Smooth muscle cell (in vitro differentiated cells): ENCODE results near the gene KRTAP4-6. TPM values are rescaled to one million over a fixed set of nuclear protein-coding genes. Genes with fewer than 3 reads are reported as not detected.

Experiments
- DNase-seq: peaks from one replicate; lab custom pipeline; 2025; ENCODE audit not compliant: unreplicated experiment; lab: John Stamatoyannopoulos, UW
- H2AFZ ChIP-seq: fragments of 200-600 bp; sonication (generic); 2 replicates; pipeline ENCODE4 v1.6.0; 2016; ENCODE audit warnings: antibody characterized with exemption, low read depth, mild to moderate bottlenecking
- H3F3A ChIP-seq: fragments of 200-600 bp; sonication (generic); 2 replicates; pipeline ENCODE4 v1.6.0; 2017; ENCODE audit warnings: antibody characterized with exemption, low read depth
- H3K27ac ChIP-seq: fragments of 200-600 bp; sonication (generic); 2 replicates; pipeline ENCODE4 v1.5.1; 2016; ENCODE audit warnings: low read depth, mild to moderate bottlenecking
- H3K27me3 ChIP-seq: fragments of 200-600 bp; sonication (generic); 2 replicates; pipeline ENCODE4 v1.6.1; 2016; ENCODE audit warnings: low read depth, mild to moderate bottlenecking
- H3K36me3 ChIP-seq: fragments of 200-600 bp; sonication (generic); 2 replicates; pipeline ENCODE4 v1.5.1; 2016; ENCODE audit warnings: low read depth
- H3K4me1 ChIP-seq: fragments of 200-600 bp; sonication (generic); 2 replicates; pipeline ENCODE4 v1.5.1; 2016; ENCODE audit warnings: low read depth
- H3K4me2 ChIP-seq: fragments of 200-600 bp; sonication (generic); 2 replicates; pipeline ENCODE4 v1.6.0; 2016; ENCODE audit warnings: mild to moderate bottlenecking
- H3K4me3 ChIP-seq: fragments of 200-600 bp; sonication (generic); 2 replicates; pipeline ENCODE4 v1.5.1; 2016; ENCODE audit warnings: mild to moderate bottlenecking
- H3K79me2 ChIP-seq: fragments of 200-600 bp; sonication (generic); 2 replicates; pipeline ENCODE4 v1.6.0; 2016; ENCODE audit warnings: low read depth, mild to moderate bottlenecking
- H3K9ac ChIP-seq: fragments of 200-600 bp; sonication (generic); 2 replicates; pipeline ENCODE4 v1.6.0; 2016; ENCODE audit warnings: low read depth
- H3K9me3 ChIP-seq: fragments of 200-600 bp; sonication (generic); replicated peaks from 2 replicates; pipeline ENCODE4 v1.5.1; 2016; ENCODE audit warnings: low read depth
- H4K20me1 ChIP-seq: fragments of 200-600 bp; sonication (generic); 2 replicates; pipeline ENCODE4 v1.6.0; 2016; ENCODE audit warnings: low read depth
- CTCF ChIP-seq: fragments of 200-600 bp; sonication (generic); IDR thresholded peaks from 2 replicates; pipeline ENCODE4 v1.5.1; 2017; ENCODE audit warnings: borderline replicate concordance, mild to moderate bottlenecking, antibody characterized with exemption; ENCODE audit not compliant: insufficient read depth, poor library complexity, severe bottlenecking
- WGBS: methylation state at CpG from one replicate; pipeline ENCODE4 v1.1.7; 2016; ENCODE audit warnings: low lambda C conversion rate; 5-methylcytosine and 5-hydroxymethylcytosine counted together
- polyA plus RNA-seq: library from polyadenylated mRNA; unstranded; fragments of >200 nt; fragmentation: Nextera tagmentation; extraction: Ambion mirVana; gene quantifications from 2 replicates; pipeline ENCODE4 v1.2.1, GENCODE V29; 2016
- total RNA-seq: library from RNA; depleted of rRNA; stranded (reverse); fragments of >200 nt; gene quantifications from 2 replicates; pipeline ENCODE4 v1.2.3, GENCODE V29; 2014

The KRTAP4-6 gene
- total and polyA plus RNA-seq, 2 experiments from 2014 or later, result not detected

DNA sequence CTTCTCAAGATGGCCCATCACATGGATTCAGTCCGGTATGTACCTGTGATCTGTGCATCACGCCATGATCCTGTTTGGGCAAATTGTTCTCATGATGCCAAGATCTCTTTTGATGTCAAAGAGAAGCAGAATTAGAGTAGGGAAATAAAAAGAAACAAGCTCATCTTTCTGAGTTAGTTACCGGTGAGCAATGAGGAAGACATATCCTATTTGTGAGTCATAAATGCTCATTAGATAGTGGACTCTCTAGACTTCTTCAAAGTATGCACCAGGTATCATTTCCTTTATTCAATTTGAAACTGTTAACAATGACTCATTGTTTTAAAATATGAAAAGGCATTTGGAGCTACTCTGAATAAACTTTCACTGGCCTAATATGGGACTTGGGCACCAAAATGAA lies 8.4 kb downstream of the KRTAP4-6 start:
- no peak for DNase-seq
- no peak for TF ChIP-seq CTCF
- peak overlapping the region; percentile 53 for H3K27ac ChIP-seq
- H4K20me1 ChIP-seq, result no peaks in the 10 kb centered on the region
- no peaks in the 10 kb centered on the region for H3F3A ChIP-seq
- peaks cover 2% of the 10 kb centered on the region for H3K9me3 ChIP-seq
- 68% methylated on average over 3 of the region's 3 CpGs for WGBS
- no peaks in the 10 kb centered on the region for H3K4me1 ChIP-seq
- H3K27me3 ChIP-seq, result no peaks in the 10 kb centered on the region
- no peaks in the 10 kb centered on the region for H3K79me2 ChIP-seq
- no peak overlapping the region for H2AFZ ChIP-seq
- H3K4me3 ChIP-seq, result no peak overlapping the region
- no peak overlapping the region for H3K9ac ChIP-seq
- no peak overlapping the region for H3K4me2 ChIP-seq
- H3K36me3 ChIP-seq, result no peaks in the 10 kb centered on the region

DNA sequence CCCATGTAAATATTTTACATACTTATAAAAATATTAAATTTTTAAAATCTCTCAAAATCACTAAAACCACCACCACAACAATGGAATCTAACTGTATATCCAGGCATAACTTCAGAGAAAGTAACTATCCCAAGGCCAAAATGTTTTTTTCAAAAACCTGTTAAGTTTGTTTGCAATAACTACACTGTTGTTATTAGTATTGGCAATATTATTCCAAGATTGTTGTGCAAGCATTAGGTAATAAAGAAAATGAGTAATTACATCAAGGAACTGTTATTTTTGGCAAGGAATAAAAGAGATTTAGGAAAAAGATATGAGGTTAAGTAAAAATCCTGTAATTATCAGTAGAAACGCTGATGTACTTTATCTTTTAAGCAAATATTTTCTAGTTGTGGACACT lies 13.0 kb downstream of the KRTAP4-6 start:
- Histone ChIP-seq H3K9me3 (no peaks in the 10 kb centered on the region), H3F3A (no peaks in the 10 kb centered on the region), H3K9ac (no peak overlapping the region), H3K4me2 (no peak overlapping the region), H3K79me2 (no peaks in the 10 kb centered on the region), H3K27ac (no peak overlapping the region), H4K20me1 (no peaks in the 10 kb centered on the region), H3K36me3 (no peaks in the 10 kb centered on the region), H3K4me3 (no peak overlapping the region), H2AFZ (no peak overlapping the region), H3K27me3 (no peaks in the 10 kb centered on the region), H3K4me1 (no peaks in the 10 kb centered on the region)
- 97% methylated on average over 1 of the region's 1 CpG for WGBS
- no peak for TF ChIP-seq CTCF
- no peak for DNase-seq

GRCh38 chr17:41126412-41126811 lies 13.9 kb downstream of the KRTAP4-6 start:
- no peaks in the 10 kb centered on the region for H3K9me3 ChIP-seq

More at GRCh38 chr17:41126412-41126811, 13.9 kb downstream of the KRTAP4-6 start:
- Histone ChIP-seq H3K27ac (no peak overlapping the region), H3K4me1 (no peaks in the 10 kb centered on the region), H3F3A (no peaks in the 10 kb centered on the region), H3K36me3 (no peaks in the 10 kb centered on the region), H3K4me3 (no peak overlapping the region), H3K9ac (no peak overlapping the region), H2AFZ (no peak overlapping the region), H3K79me2 (no peaks in the 10 kb centered on the region), H3K4me2 (no peak overlapping the region), H3K27me3 (no peaks in the 10 kb centered on the region), H4K20me1 (no peaks in the 10 kb centered on the region)
- no peak for TF ChIP-seq CTCF
- no peak for DNase-seq
- 87% methylated on average over 3 of the region's 3 CpGs for WGBS
